ENCODE data around the gene FNDC1.
"Not testable (repeated sequence)": the region's sequence is repeated elsewhere in the genome, so short reads cannot be mapped to it uniquely, and the experiment has no call there.

The FNDC1 gene

GRCh38 chr6:159261995-159262394 lies 92.8 kb downstream of the FNDC1 start:
- DNase-seq = no peak

- DNase-seq = no peak
These were observed 93.4 kb downstream of the FNDC1 start for GRCh38 chr6:159262586-159262985.

DNA sequence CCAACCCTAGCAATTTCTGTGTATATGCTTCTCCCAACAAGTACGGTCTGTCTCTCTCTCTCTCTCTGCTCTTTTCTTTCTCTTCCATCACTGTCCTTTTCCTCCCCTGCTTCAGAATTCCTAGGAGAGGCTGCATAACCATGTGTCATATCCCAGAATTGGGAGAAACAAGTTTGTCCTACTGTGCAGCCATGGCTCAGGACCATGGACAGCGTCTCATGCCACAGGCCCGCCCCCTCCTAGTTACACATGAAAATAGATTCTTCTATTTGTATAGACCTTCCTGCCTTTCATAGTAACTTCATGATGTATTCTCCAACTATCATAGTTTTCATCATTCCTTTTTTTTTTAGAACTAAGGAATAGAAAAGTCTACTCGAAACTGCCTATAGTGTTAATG lies 98.0 kb downstream of the FNDC1 start:
- DNase-seq = no peak

DNA sequence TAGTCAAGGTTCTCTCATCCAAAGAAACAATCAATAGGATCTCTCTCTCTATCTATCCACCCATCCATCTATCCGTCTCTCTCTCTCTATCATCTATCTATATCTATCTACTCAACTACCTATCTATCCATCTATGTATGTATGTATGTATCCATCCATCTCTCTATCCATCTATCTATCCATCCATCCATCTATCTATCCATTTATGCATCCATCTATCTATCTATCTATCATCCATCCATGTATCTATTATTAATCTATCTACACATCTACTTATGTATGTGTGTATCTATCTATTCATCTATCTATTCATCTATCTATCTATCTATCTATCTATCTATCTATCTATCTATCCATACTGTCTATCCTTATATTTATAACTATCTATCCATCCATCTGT lies 99.3 kb downstream of the FNDC1 start:
- no peak for DNase-seq

- no peak for DNase-seq
These were observed 102.1 kb downstream of the FNDC1 start for GRCh38 chr6:159271257-159271656.

GRCh38 chr6:159278626-159279025 lies 109.4 kb downstream of the FNDC1 start:
- no peak for DNase-seq

DNA sequence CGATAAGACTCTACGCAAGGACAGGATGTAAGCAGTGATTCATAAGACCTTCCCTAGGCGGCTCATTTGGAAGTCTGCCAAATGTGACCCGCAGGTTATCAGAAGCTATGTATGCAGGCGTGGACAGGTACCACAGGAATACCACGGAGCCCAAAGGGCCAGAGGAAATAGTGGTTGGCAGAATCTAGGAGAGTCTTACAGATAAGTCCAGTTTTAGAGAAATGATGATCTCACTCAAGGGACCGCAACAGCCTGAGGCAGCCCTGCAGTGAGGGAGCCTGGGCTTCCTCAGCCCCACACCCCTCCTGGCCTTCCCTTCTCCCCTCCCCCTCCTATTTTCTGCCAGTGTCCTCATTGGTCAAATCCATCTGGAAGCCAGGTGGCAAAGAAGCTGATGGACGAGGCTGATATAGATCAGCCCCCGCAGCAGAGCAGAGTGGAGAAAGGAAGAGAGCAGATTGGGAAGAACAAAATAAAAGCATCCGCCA lies 110.6 kb downstream of the FNDC1 start:
- DNase-seq = no peak

DNA sequence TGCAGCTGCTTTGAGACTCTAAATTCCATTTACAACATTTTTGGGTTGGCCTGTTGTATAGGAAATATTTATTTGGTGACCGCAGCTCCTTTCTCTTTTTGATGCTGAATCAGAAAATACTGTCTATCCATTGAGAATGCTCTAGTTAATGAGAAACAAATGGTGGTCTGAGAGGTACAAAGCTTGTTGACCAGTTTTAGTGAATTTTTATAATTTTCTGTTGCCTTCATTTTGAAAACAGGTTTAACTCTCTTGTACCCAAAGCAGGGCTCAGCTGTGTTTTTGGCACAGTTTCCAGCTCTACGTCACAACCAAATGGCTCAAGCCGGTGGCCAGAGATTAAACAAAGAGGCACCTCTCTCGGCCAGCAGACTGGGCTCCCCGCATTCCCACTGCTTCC lies 113.2 kb downstream of the FNDC1 start:
- DNase-seq = no peak

- DNase-seq = not testable (repeated sequence)
These were observed 115.5 kb downstream of the FNDC1 start for GRCh38 chr6:159284661-159285060.

GRCh38 chr6:159298840-159299239 lies 129.6 kb downstream of the FNDC1 start:
- DNase-seq = no peak

DNA sequence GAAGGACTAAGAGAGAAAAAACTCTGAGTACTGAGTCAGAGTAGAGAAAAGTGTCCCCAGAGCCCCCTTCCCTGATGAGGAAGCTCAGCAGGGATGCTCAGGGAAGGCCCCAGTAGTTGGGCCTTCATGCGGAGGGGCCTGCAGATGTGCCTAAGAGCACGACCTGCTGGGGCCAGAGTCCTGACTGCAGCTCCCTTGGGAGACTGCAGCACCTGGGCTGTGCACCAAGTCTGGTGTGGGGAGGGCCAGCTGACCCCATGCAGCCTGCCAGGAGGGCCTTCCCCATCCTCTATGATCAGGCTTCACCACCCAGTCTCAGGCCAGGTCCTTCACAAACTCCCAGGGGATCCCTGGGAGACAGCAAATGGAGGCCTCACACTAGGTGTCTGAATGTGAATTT lies 130.4 kb downstream of the FNDC1 start:
- DNase-seq = no peak

GRCh38 chr6:159301277-159301676 lies 132.1 kb downstream of the FNDC1 start:
- DNase-seq = no peak

DNA sequence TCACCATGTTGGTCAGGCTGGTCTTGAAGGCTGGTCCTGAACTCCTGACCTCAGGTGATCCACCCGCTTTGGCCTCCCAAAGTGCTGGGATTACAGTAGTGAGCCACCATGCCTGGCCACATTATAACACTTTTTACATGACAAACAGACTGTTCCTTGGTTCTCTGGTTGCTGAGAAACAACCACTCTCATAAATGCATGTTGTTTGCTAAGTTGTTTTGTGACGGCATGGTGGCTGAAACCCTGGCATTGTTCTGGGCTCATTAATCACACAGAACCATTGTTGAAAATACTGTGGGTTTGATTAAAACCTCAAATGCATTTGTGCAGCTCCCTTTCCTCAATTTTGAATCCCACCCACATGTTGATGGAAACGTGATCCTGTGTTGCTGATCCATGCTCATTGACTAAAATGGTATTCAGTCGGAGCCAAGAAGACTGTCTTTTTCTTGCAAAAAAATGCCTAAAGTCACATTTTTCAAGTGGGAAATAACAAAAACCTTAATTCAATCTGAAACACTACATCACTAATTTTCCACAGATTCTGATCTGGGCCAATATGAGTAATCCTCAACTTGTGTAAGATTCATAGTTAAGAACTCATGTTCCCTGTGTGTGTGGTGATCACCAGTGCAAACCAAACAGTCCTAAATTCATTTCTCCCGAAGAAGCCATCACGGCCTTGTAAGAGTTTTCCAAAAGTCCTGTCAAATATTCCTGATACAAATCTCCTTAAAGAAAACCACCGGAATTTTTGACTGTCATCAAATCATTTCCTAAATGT lies 132.8 kb downstream of the FNDC1 start:
- DNase-seq = no peak

- DNase-seq = no peak
These were observed 133.4 kb downstream of the FNDC1 start for GRCh38 chr6:159302594-159302992.

DNA sequence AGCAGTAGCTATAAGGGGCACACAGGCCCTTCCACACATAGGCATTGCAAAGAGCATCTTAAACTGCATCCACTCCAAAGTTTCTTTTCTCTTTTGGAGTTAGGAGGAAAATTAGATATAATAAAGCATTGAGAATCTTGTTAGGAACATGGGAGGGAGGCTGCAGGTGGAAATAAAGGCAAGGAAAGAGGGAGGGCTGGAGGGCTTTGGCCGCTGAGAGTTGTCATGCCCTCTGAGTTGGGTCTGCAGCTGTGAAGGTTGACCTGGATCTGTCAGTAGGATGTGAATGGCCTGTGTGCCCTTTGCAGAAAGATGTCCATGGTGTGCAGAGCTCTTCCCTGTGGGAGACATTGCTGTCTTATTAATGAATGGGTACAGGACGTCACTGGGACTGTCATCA lies 134.0 kb downstream of the FNDC1 start:
- no peak for DNase-seq

DNA sequence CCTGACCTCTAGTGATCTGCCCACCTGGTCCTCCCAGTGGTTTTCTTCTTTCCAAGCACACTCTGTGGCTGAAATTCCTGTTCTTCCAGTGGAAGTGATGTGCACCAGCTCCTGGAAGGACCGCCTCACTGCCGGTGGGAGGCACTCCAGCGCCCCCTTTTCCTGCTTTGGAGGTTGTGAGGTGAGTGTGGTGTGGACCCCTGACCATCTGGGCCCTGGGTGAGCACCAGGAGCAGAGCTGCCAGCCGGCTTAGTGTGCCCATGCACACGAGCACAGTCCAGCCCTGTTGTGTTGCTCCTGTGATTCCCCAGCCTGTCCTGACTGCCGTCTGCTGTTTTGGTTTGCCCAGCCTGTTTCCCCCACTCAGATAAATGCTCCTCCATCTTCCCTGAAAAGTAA lies 134.6 kb downstream of the FNDC1 start:
- no peak for DNase-seq

DNA sequence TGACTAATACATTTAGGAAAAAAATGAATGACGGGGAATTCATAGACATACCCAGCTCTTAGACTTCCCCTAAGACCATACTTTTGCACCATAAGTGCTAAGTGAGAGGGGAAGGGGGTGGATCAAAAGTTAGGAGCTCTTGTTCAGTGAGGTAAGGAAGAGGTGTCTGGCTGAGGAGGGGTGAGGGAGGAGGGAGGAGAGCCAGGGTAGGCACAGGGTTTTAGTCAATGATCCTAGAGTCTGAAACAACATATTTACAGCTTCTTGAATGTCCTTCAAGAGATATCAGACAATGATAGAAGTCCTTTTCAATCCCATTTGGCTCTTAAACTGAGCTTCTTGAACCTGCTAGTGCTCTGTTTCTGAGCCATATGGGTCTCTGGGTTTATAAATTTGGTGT lies 135.4 kb downstream of the FNDC1 start:
- DNase-seq = no peak

GRCh38 chr6:159305159-159305558 lies 136.0 kb downstream of the FNDC1 start:
- DNase-seq = no peak

GRCh38 chr6:159305804-159306537 lies 136.8 kb downstream of the FNDC1 start:
- DNase-seq = no peak

- no peak for DNase-seq
These were observed 138.1 kb downstream of the FNDC1 start for GRCh38 chr6:159307246-159307790.

DNA sequence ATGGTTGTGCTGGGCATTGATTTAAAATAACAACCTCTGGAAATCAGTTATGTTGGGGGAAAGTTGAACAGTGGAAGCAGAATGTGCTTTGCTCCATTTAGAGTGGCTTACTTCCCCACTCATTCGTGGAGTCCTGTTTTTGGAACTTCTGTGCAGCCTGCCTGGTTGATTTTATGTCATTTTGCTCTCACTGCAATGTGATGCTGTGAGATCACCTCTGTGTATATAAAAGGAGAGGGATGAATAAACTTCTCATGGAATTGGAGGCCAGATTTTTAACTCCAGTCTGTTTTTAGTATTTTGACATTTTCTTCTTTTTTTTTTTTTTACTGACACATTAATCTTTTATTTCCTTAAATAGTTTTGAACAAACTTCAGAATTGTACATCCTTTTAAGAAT lies 139.0 kb downstream of the FNDC1 start:
- no peak for DNase-seq

- no peak for DNase-seq
These were observed 140.5 kb downstream of the FNDC1 start for GRCh38 chr6:159309723-159310122.

DNA sequence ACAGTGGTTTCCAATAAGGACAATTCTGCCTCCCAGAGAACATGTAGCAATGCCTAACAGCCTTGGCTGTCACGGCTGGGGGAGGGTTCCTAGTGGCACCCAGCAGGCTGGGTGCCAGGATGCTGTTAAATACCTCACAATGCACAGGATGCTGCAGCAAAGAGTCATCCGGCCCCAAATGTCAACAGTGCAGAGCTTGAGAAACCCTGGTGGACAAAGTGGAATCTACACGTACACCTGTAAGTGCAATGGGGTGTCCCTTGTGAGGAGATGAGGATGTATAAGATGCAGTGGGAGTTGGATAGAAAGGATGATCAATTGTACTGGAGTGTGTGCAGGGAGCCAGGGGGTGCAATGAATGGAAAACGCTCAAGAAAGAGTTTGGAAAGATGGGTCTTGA lies 142.4 kb downstream of the FNDC1 start:
- no peak for DNase-seq

- no peak for DNase-seq
These were observed 143.0 kb downstream of the FNDC1 start for GRCh38 chr6:159312206-159312605.

Measured in NCI-H446 (cell line).